22Rv1 (cell line): Measurements from ENCODE around the gene RPS25.

Experiments used
- H3K27ac ChIP-seq: fragments of 450-650 bp; 2 replicates; pipeline ENCODE4 v1.5.1; 2017
- ZFX ChIP-seq: fragments of 450-650 bp; IDR thresholded peaks from 2 replicates; pipeline ENCODE4 v1.6.1; 2017; ENCODE audit warnings: antibody characterized with exemption, borderline replicate concordance
- TF ChIP-seq, protein P1 (sequence below): fragments of 450-650 bp; IDR thresholded peaks from 2 replicates; pipeline ENCODE4 v1.5.1; 2017; ENCODE audit warnings: mild to moderate bottlenecking

The RPS25 gene

DNA sequence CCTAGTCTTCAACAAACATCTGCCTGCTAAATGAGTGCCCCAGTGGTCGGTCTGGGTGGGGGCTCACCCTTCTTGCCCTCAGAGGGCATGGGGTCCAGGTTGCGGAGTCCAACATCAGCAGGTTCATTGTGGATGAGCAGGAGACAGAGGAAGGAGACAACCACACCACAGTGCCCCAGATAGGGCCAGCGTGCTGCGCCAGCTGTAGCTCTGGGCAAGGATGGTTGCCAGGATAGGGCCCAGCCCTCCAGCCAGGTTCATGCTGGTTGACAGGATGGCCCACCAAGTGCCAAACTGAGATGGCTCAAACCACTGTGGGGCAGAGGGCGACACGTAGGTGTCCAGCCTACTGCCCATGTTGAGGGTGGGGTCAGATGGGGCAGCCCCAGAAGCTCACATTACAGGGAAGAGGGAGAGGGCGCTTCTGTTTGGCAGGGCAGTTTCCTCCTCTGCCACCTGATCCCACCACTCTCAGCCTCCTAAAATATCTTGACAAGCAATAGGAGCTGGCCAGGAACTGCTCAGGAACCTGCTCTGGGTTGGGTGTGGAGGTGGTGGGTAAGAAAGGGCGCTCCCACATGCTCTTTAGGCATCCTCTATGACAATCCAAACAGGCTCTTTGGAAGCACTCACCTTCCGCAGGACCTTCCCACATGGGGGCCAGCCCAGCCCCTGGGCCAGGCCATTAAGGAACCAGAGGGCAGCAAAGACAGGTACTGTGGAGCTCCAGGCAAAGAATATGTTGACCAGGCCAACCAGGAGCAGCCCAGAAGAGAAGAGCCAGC, 9.6 kb upstream of the RPS25 start:
- TF ChIP-seq, protein P1, sequence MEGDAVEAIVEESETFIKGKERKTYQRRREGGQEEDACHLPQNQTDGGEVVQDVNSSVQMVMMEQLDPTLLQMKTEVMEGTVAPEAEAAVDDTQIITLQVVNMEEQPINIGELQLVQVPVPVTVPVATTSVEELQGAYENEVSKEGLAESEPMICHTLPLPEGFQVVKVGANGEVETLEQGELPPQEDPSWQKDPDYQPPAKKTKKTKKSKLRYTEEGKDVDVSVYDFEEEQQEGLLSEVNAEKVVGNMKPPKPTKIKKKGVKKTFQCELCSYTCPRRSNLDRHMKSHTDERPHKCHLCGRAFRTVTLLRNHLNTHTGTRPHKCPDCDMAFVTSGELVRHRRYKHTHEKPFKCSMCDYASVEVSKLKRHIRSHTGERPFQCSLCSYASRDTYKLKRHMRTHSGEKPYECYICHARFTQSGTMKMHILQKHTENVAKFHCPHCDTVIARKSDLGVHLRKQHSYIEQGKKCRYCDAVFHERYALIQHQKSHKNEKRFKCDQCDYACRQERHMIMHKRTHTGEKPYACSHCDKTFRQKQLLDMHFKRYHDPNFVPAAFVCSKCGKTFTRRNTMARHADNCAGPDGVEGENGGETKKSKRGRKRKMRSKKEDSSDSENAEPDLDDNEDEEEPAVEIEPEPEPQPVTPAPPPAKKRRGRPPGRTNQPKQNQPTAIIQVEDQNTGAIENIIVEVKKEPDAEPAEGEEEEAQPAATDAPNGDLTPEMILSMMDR: no peak
- no peak for TF ChIP-seq ZFX
- no peak overlapping the region for H3K27ac ChIP-seq

- no peak overlapping the region for H3K27ac ChIP-seq
Measured at GRCh38 chr11:119026970-119027369, 8.8 kb upstream of the RPS25 start.

DNA sequence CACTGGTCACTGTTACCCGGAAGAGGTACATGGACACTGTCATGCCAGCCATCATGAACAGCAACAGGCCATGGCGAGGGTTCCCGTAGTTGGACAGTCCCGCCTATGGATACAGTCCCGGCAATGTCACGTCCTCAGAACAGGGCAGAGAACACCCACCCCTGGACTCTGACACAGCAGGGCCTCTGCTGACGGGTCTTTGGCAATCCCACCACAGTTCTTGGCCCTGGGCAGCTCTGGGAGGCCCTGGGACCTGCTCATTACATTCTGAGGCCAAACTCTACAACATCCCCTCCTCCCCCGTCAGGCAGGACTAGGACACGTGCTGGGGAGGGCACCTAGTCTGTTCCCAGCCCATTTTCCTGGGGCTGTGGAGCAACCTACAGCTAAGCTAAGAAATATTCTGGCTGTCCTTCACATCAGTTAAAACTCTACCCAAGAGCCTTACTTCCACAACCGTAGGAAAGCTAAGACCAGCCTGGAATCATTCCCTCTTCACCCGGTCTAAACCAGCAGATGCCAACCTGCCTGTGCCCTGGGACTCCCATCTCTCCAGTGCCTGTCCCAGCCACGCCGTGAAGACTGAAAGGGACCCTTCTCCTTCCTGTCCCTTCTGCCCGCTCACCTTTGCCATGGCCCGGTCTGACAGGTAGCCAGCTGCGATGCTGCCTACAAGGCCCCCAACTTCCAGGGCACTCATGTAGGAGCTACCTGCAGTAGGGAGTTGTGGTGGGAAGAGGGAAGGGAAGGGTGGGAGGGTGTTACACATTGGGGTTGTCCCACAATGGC, 8.0 kb upstream of the RPS25 start:
- no peak overlapping the region for H3K27ac ChIP-seq

More at GRCh38 chr11:119026970-119027369, 8.8 kb upstream of the RPS25 start:
- TF ChIP-seq, protein P1: no peak
- no peak for TF ChIP-seq ZFX

DNA sequence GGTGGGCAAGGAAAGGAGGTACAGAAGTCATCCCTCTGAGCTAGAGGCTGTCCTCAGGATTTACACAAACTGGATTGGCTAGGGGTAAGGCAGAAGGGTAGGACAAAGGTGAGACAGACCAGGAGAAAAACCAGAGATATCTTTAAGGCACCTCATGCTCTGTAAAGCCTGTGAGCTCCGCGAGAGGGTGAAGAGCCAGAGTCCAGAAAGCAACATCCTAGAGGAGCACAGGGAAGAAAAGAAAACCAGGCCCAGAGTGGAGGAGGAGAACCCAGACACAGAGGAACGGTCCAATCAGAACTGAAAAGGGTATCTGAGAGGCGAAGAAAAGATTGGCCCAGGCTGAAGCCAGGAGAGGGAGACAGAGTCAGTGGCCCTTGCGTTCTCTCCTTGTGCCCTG, 7.4 kb upstream of the RPS25 start:
- no peak for TF ChIP-seq ZFX
- TF ChIP-seq, protein P1: no peak
- H3K27ac ChIP-seq: no peak overlapping the region

More for the DNA sequence above, 8.0 kb upstream of the RPS25 start:
- no peak for TF ChIP-seq ZFX
- TF ChIP-seq, protein P1: no peak

- TF ChIP-seq, protein P1: no peak
- TF ChIP-seq ZFX: no peak
- no peak overlapping the region for H3K27ac ChIP-seq
Measured at GRCh38 chr11:119025099-119025473, 6.9 kb upstream of the RPS25 start.

GRCh38 chr11:119024430-119025098, 6.4 kb upstream of the RPS25 start:
- TF ChIP-seq, protein P1: no peak
- TF ChIP-seq ZFX: no peak
- H3K27ac ChIP-seq: no peak overlapping the region
